ENCODE data around the gene NPIPB2.
"Not testable (repeated sequence)": the region's sequence is repeated elsewhere in the genome, so short reads cannot be mapped to it uniquely, and the experiment has no call there.

The NPIPB2 gene

GRCh38 chr16:11941945-11942344 lies at the start of gene NPIPB2:
Gene NPIPB2, minus strand, starts transcription at chr16:11942045. Its CDS starts 0 bp downstream, at chr16:11942045.
- not testable (repeated sequence) for H3K4me3 Mint-ChIP-seq; H3K27me3 Mint-ChIP-seq (ENCODE audit: low read depth); H3K27ac Mint-ChIP-seq; H3K36me3 Mint-ChIP-seq (ENCODE audit: low read depth); H3K4me1 Mint-ChIP-seq (ENCODE audit: low read depth); H3K9me3 Mint-ChIP-seq

DNA sequence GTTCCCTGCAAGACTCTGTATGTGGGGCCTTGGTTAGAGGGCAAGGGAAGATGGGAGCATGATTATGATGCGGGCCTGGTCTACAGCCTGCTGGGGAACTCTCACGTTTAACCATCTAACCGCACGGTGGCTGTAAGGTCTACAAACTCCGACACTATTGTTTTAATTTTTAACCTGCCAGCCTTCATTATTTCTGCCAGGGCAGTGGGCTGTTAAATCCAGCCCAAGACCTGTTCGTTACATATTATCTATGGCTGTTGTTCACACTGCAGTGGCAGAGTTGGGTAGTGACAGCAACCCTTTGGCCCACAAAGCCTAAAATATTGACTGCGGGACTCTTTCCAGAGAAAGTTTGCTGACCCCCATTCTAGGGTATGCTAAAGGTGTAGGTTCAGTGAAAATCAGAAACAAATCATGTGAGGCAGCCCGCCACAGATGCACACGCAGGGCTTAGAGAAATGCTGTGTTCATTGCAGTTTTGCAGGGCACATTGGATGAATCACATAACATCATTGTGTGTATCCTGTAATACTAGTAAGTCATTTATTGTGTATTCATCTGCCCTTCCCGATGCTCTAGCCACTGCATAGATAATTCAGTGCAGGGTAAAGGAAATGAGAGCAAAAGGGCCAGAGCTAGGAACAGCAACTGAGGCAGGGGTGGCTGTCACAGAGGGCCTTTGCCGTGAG lies 49.0 kb upstream of the NPIPB2 start:
- H3K27me3 Mint-ChIP-seq (ENCODE audit: low read depth): no peaks in the 10 kb centered on the region
- H3K4me3 Mint-ChIP-seq: no peak overlapping the region
- peaks cover 2% of the 10 kb centered on the region for H3K4me1 Mint-ChIP-seq (ENCODE audit: low read depth)
- no peaks in the 10 kb centered on the region for H3K9me3 Mint-ChIP-seq
- no peaks in the 10 kb centered on the region for H3K36me3 Mint-ChIP-seq (ENCODE audit: low read depth)
- no peak overlapping the region for H3K27ac Mint-ChIP-seq

- no peak overlapping the region for H3K27ac Mint-ChIP-seq
- no peaks in the 10 kb centered on the region for H3K4me1 Mint-ChIP-seq (ENCODE audit: low read depth)
- H3K4me3 Mint-ChIP-seq: no peak overlapping the region
- no peaks in the 10 kb centered on the region for H3K36me3 Mint-ChIP-seq (ENCODE audit: low read depth)
- H3K27me3 Mint-ChIP-seq (ENCODE audit: low read depth): no peaks in the 10 kb centered on the region
- H3K9me3 Mint-ChIP-seq: no peaks in the 10 kb centered on the region
These were observed 46.6 kb upstream of the NPIPB2 start for GRCh38 chr16:11988258-11988978.

- Mint-ChIP-seq H3K36me3 (ENCODE audit: low read depth) (no peaks in the 10 kb centered on the region), H3K27me3 (ENCODE audit: low read depth) (no peaks in the 10 kb centered on the region), H3K9me3 (no peaks in the 10 kb centered on the region), H3K27ac (no peak overlapping the region), H3K4me3 (no peak overlapping the region), H3K4me1 (ENCODE audit: low read depth) (no peaks in the 10 kb centered on the region)
These were observed 44.7 kb upstream of the NPIPB2 start for GRCh38 chr16:11986521-11987057.

GRCh38 chr16:11985250-11985649 lies 43.4 kb upstream of the NPIPB2 start:
- Mint-ChIP-seq H3K27me3 (ENCODE audit: low read depth) (no peaks in the 10 kb centered on the region), H3K36me3 (ENCODE audit: low read depth) (no peaks in the 10 kb centered on the region), H3K27ac (no peak overlapping the region), H3K4me3 (no peak overlapping the region), H3K4me1 (ENCODE audit: low read depth) (no peaks in the 10 kb centered on the region), H3K9me3 (no peaks in the 10 kb centered on the region)

DNA sequence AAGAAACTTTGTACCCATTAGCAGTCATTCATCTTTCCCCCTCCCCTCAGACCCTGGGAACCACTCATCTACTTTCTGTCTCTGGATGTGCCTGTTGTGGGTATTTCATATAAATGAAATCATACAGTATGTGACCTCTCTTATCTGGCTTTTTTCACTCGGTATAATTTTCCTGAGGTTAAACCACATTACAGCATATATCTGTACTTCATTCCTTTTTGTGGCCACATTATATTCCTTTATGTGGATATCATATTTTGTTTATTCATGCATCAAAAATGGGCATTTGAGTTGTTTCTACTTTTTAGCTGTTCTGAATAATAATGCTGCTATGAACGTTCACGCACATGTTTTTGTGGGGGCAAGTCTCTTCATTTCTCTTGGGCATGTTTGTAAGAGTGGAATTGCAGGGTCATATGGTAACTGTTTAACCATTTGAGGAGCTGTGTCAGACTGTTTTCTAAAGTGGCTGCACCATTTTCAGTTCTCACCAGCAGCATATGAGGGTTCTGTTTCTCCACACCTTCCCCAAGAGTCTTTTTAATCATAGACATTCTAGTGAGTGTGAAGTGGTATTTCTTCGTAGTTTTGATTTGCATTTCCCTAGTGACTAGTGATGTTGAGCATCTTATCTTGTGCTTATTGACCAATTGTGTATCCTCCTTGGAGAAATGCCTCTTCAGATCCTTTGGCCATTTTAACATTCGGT lies 38.4 kb upstream of the NPIPB2 start:
- Mint-ChIP-seq H3K27me3 (ENCODE audit: low read depth) (no peaks in the 10 kb centered on the region), H3K4me1 (ENCODE audit: low read depth) (peaks cover 20% of the 10 kb centered on the region), H3K27ac (no peak overlapping the region), H3K4me3 (no peak overlapping the region), H3K9me3 (no peaks in the 10 kb centered on the region), H3K36me3 (ENCODE audit: low read depth) (peaks cover 6% of the 10 kb centered on the region)

DNA sequence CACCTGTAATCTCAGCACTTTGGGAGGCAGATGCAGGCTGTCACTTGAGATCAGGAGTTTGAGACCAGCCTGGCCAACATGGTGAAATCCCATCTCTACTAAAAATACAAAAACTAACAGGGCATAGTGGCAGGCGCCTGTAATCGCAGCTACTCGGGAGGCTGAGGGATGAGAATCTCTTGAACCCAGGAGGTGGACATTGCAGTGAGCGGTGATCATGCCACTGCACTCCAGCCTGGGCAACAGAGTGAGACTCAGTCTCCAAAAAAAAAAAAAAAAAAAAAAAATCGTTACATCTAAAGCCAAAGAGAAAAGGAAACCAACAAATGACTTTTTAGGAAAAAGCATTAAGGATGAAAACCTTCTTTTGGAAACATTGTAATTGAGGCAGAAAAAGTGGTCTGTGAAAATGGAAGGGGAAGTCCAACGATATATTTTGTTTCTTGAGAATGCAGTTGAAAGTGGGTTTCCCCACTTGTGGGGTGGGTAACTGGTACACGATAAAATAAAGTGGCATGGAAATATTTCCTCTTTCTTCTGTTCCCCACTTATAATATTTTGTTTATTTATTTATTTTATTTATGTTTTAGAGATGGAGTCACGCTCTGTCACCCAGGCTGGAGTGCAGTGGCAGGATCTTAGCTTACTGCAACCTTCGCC lies 37.3 kb upstream of the NPIPB2 start:
- Mint-ChIP-seq H3K4me3 (no peak overlapping the region), H3K27me3 (ENCODE audit: low read depth) (no peaks in the 10 kb centered on the region), H3K27ac (no peak overlapping the region)

DNA sequence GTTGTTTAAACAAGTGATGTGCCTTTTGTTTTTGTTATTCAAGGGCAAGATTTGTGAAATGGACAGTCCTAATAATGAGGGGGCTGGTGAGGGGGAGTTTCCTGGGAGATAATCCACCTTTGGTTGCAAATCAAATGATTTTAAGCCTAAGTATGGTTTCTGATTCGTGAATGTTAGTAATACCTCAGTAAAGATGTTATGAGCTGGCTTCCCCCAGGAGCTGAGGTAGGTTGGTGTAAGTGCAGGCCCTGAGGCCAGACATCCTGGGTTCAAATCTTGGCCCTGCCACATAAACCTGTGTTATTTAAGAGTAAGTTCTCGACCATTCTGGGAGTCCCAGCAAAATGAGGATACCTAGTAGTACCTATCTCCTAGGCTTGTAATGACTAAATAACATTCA lies 36.2 kb upstream of the NPIPB2 start:
- Mint-ChIP-seq H3K27me3 (ENCODE audit: low read depth) (no peaks in the 10 kb centered on the region), H3K4me1 (ENCODE audit: low read depth) (peaks cover 20% of the 10 kb centered on the region), H3K36me3 (ENCODE audit: low read depth) (peaks cover 6% of the 10 kb centered on the region), H3K4me3 (peak overlapping the region; percentile 98), H3K9me3 (no peaks in the 10 kb centered on the region), H3K27ac (peak overlapping the region; percentile 16)

More for the DNA sequence above, 37.3 kb upstream of the NPIPB2 start:
- Mint-ChIP-seq H3K9me3 (no peaks in the 10 kb centered on the region), H3K36me3 (ENCODE audit: low read depth) (peaks cover 6% of the 10 kb centered on the region), H3K4me1 (ENCODE audit: low read depth) (peaks cover 20% of the 10 kb centered on the region)

DNA sequence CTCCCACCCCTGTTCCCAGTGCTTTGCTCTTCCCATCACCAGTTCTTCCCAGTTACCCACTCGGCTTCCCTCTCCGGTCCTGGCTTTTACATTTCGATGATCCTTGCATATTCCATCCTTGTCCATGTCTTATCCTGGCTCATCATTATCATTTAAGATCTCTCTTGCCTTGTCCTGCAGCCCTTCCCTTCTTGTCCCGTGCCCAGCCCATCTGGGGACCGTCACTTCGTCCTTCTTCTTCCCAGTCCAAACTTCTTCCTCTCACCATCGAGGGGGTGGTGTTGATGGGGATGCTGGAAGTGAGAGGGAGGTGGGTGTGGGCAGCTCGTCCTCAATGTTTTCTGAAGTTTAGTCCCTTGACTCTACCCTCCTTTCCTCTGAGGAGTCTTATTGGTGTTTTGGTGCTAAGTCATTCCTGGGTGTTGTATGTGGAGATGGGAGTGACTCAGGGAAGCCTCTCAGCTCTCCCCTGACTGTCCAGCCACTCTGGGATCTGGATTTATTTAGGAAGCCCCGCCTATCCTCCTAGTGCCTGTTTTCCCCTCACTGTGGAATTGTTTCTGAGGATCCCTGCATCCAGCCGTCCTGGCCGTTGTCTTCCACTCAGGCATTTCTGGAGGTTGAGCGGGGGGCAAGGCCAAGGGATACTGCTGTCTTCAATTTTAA lies 35.7 kb upstream of the NPIPB2 start:
- H3K4me3 Mint-ChIP-seq: peak overlapping the region; percentile 98
- peak overlapping the region; percentile 64 for H3K27ac Mint-ChIP-seq
- H3K9me3 Mint-ChIP-seq: no peaks in the 10 kb centered on the region
- peaks cover 20% of the 10 kb centered on the region for H3K4me1 Mint-ChIP-seq (ENCODE audit: low read depth)
- H3K27me3 Mint-ChIP-seq (ENCODE audit: low read depth): no peaks in the 10 kb centered on the region
- H3K36me3 Mint-ChIP-seq (ENCODE audit: low read depth): peaks cover 6% of the 10 kb centered on the region

DNA sequence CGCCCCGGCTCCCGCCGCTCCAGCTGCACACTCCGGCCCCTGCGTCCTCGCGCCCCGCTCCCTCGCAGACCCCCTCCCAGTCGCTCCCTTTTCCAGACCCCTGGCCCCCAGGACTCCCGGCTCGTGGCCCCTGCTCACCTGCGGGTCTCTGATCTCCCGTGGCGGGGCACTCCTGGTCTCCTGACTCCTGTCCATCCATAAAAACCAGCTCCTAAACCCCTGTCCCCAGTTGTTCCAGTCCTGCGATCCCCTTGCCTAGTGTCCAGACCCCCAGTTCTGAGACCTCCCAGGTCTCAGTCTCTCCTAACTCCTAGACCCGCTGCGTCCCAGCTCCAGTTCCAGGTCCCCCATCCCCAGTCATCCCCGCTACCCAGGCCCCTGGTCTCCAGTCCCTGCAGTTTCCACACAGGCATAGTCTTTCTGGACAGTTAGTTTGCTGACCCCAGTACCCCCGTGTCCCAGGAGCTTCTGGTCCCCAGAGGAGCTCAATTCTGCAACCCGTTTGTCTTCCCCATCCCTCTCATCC lies 35.1 kb upstream of the NPIPB2 start:
- Mint-ChIP-seq H3K9me3 (no peaks in the 10 kb centered on the region), H3K27ac (peak overlapping the region; percentile 83), H3K4me1 (ENCODE audit: low read depth) (peaks cover 20% of the 10 kb centered on the region), H3K4me3 (peak overlapping the region; percentile 98), H3K36me3 (ENCODE audit: low read depth) (peaks cover 6% of the 10 kb centered on the region), H3K27me3 (ENCODE audit: low read depth) (no peaks in the 10 kb centered on the region)

- H3K27ac Mint-ChIP-seq: no peak overlapping the region
- H3K27me3 Mint-ChIP-seq (ENCODE audit: low read depth): no peaks in the 10 kb centered on the region
- H3K9me3 Mint-ChIP-seq: no peaks in the 10 kb centered on the region
- peaks cover 20% of the 10 kb centered on the region for H3K4me1 Mint-ChIP-seq (ENCODE audit: low read depth)
- no peak overlapping the region for H3K4me3 Mint-ChIP-seq
- peaks cover 6% of the 10 kb centered on the region for H3K36me3 Mint-ChIP-seq (ENCODE audit: low read depth)
These were observed 31.2 kb upstream of the NPIPB2 start for GRCh38 chr16:11973070-11973469.

DNA sequence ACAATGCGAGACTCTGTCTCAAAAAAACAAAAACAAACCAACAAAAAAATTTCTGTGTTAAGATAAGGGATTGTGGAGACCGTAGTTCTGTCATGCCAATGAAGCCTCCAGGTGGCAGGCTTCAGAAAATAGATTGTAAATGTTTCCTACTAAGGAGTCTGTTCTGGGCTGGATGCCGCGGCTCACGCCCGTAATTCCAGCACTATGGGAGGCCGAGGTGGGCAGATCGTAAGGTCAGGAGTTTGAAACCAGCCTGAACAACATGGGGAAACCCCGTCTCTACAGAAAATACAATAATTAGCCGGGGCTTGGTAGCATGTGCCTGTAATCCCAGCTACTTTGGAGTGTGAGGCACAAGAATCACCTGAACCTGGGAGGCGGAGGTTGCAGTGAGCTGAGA lies 30.3 kb upstream of the NPIPB2 start:
- Mint-ChIP-seq H3K9me3 (no peaks in the 10 kb centered on the region), H3K27ac (no peak overlapping the region), H3K36me3 (ENCODE audit: low read depth) (peaks cover 6% of the 10 kb centered on the region), H3K27me3 (ENCODE audit: low read depth) (no peaks in the 10 kb centered on the region), H3K4me1 (ENCODE audit: low read depth) (peaks cover 11% of the 10 kb centered on the region), H3K4me3 (no peak overlapping the region)

- H3K27me3 Mint-ChIP-seq (ENCODE audit: low read depth); H3K9me3 Mint-ChIP-seq; H3K4me1 Mint-ChIP-seq (ENCODE audit: low read depth); H3K27ac Mint-ChIP-seq; H3K4me3 Mint-ChIP-seq; H3K36me3 Mint-ChIP-seq (ENCODE audit: low read depth): not testable (repeated sequence)
These were observed 28.4 kb upstream of the NPIPB2 start for GRCh38 chr16:11970292-11970691.

- H3K4me1 Mint-ChIP-seq (ENCODE audit: low read depth): no peaks in the 10 kb centered on the region
- no peak overlapping the region for H3K4me3 Mint-ChIP-seq
- H3K27ac Mint-ChIP-seq: no peak overlapping the region
- H3K36me3 Mint-ChIP-seq (ENCODE audit: low read depth): no peaks in the 10 kb centered on the region
- no peaks in the 10 kb centered on the region for H3K27me3 Mint-ChIP-seq (ENCODE audit: low read depth)
- H3K9me3 Mint-ChIP-seq: no peaks in the 10 kb centered on the region
These were observed 26.7 kb upstream of the NPIPB2 start for GRCh38 chr16:11968577-11968976.

All from T-helper 1 cell treated with Interleukin-12 subunit alpha and Interleukin-12 subunit beta and Interleukin-4 antibody, amounts not matched to agents 30 μg/mL and 1 μg/mL, for 36 hours (primary cell).